GM13977 (cell line): Measurements from ENCODE around the gene CBX2.

Experiments
- DNase-seq: peaks from one replicate; pipeline ENCODE4 v3.0.0; 2012; ENCODE audit warnings: low spot score
- CTCF ChIP-seq: IDR thresholded peaks from 2 replicates; pipeline ENCODE4 v1.5.1; 2012; ENCODE audit warnings: mild to moderate bottlenecking, control low read depth; ENCODE audit not compliant: insufficient read depth; ENCODE audit errors: extremely low read depth, missing control alignments
- in situ Hi-C: fragments of 300-500 bp; cut with MboI; formaldehyde crosslinking; loops from one replicate; pipeline ENCODE4 v1.12.0; 2022; ENCODE audit warnings: low sequenced_read_pairs, low pct_unique_long_range_greater_than_20kb, mixed read lengths, inconsistent platforms; ENCODE audit not compliant: unreplicated experiment

The CBX2 gene

DNA sequence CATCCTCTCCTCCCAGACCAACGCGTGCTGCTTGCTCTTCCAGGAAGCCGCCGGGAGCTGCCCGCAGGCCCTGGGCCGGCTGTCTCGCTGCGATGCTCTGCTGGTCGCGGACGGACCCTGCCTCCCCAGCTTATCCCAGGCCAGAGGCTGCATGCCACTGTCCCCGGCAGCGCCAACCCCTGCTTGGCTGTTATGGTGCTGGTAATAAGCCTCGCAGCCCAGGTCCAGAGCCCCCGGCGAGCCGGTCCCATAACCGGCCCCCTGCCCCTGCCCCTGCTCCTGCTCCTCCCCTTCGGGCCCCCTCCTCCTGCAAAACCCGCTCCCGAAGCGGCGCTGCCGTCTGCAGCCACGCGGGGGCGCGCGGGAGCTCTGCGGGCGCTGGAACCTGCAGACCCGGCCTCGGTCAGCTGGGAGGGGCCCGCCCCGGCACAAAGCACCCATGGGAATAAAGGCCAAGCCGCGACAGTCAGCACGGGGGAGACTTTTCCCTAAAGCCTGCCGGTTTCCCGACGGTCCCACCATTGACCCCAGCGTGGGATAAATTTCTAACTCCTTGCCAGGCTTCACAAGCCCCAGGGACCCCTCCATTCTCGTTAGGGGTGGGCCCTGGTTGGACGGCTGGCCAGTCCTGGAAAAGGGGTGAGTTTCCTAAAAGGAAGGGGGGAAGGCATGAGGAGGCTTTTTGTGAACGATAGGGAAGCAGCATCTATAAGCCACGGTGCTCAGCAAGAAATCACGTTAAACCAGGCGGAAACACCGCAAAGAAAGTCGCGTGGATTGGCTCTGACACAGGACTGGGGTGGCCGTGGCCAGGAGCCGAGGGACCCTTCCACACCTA lies 36.0 kb upstream of the CBX2 start:
- TF ChIP-seq CTCF = peak; percentile 96
- DNase-seq = peak; percentile 86
- in situ Hi-C loops = no loop called here

DNA sequence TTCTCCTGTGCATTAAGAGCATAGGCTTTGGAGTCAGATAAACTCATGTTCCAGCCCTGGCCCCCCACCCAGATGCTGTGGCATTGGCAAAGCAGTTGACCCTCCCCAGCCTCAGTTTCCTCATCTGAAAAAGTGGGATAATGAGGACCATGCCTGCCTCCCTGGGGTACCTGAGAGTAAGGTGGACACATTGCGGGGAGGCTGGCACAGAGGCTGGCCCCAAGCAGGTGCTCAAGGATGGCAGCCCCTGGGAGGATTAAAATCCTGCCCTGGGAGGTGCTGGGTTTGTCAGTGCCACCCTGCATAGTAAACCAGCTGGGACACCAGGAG lies 35.4 kb upstream of the CBX2 start:
- TF ChIP-seq CTCF = no peak
- in situ Hi-C loops = no loop called here
- DNase-seq = no peak

DNA sequence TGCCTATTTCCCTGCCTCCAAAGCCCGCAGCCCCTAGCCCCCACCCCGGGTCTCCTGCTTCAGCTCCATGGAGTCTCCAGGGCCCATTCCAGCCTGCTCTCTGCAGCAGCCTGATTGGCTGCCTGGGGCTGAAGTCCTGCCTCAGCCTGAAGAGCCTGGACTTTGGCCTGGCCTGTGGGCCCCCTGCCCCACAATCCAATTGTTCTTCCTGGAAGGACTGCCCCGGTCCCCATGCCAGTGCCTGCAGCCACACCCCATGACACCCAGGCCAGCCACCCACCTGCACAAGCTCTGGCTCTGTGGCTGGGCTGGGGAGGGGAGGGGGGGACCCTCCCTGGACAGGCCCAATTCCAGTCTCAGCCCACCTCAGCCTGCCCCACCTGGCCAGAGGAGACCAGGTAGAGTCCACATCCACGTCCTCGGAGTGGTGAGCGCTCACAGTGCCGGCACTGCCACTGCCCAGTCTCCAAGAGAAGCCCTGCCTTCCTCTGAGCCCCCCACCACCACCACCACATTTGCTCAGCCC lies 34.9 kb upstream of the CBX2 start:
- in situ Hi-C loops = no loop called here
- DNase-seq = peak; percentile 24
- no peak for TF ChIP-seq CTCF

GRCh38 chr17:79743614-79744013 lies 34.3 kb upstream of the CBX2 start:
- in situ Hi-C loops = no loop called here
- no peak for DNase-seq

GRCh38 chr17:79745641-79746105 lies 32.3 kb upstream of the CBX2 start:
- no peak for DNase-seq
- TF ChIP-seq CTCF = no peak
- in situ Hi-C loops = no loop called here

More at GRCh38 chr17:79743614-79744013, 34.3 kb upstream of the CBX2 start:
- no peak for TF ChIP-seq CTCF

DNA sequence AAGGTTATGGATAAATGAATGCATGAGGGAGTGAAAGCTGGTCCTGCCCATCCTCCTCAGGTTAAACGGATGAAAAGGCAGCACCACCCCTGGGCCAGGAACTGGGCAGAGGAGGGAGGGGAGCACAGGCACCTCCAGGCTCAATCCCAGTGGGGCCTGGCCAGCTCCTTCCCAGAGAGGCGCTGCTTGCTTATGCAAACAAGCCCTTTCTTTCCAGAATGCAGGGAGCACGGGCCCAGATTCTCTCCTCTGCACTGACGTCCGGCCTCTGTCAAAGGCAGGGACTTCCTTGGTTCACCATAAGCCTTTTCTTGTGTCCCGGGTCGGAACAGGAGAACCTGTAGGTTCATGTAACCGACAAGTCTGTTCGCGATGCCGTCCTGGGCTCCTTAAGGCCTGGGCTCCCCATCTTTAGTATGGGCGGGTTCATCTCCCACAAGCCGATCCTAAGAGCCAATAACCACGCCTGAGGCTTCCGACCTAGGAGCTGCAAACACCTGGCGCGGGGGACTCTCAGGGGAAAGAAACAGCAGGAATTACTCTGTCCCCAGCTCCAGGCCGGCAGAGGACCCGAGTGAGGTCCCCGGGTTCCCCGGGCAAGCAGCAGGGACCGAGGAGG lies 30.9 kb upstream of the CBX2 start:
- DNase-seq = no peak

More for the DNA sequence above, 30.9 kb upstream of the CBX2 start:
- TF ChIP-seq CTCF = no peak
- in situ Hi-C loops = no loop called here
